ENCODE measurements around the gene RPP25.

Gene RPP25

DNA sequence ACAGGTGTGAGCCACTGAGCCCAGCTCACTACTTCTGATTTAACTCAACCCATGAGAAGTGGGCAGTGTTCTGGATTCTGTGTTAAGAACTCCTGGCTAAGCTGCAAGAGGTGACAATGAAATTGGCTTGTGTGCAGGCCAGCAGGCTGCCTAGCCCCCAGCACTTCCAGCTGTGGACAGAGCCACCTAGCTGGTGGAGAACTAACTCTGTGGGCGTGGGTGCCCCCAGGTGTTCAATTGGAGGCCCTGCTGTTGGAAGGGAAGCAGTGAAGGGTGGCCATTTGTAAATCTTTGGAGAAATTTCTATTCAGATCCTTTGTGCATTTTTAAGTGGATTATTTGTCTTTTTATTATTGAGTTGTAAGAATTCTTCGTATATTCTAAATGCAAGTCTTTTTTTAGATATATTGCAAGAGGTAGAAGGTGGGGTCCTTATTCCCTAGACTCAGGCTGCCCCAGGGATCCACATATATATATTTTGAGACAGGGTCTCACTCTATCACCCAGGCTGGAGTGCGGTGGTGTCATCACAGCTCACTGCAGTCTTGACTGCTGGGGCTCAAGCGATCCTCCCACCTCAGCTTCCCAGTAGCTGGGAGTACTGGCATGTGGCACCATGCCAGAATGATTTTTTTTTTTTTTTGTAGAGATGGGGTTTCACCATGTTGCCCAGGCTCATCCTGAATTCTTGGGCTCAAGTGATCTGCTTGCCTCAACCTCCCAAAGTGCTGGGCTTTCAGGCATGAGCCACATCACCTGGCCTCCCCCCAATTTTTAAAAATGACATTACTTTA, 31.6 kb upstream of the RPP25 start:
- Mint-ChIP-seq H3K9me3 (no peaks in the 10 kb centered on the region), H3K27ac (ENCODE audit: low read depth) (no peak overlapping the region), H3K4me3 (no peak overlapping the region), H3K4me1 (no peaks in the 10 kb centered on the region), H3K27me3 (peaks cover 46% of the 10 kb centered on the region), H3K36me3 (ENCODE audit: insufficient read depth) (peaks cover 3% of the 10 kb centered on the region)
- ATAC-seq (replicated peaks; ENCODE audit: extremely low read depth, poor library complexity, severe bottlenecking), result no peak
- DNase-seq (ENCODE audit: low spot score in 2 of 2), result no peak

DNA sequence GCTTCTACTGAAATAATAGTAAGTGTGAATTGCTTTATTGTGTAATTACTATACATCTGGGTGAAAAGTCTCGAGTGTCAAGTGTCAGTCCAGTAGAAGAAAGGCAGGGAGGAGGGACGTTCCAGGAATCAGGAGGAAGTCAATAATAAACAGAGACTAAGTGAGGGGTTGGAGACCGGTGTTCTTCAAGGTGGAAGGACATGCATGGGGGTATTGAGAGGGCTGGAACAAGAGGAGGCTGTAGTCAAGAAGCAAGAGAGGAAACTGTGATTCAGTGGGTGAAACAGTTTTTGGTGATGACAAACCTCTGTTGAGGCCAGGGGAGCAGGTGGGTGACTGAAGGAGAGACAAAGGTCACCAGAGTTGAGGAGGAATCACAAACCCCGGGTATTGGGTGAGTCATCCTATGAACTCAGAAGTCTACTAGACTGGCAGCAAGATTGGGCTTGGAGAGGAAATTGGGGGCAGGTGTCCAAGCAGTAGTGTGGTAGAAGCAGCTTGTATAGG, 27.2 kb upstream of the RPP25 start:
- Mint-ChIP-seq H3K9me3 (no peaks in the 10 kb centered on the region), H3K4me3 (no peak overlapping the region)
- no peak for DNase-seq (ENCODE audit: low spot score in 2 of 2)

DNA sequence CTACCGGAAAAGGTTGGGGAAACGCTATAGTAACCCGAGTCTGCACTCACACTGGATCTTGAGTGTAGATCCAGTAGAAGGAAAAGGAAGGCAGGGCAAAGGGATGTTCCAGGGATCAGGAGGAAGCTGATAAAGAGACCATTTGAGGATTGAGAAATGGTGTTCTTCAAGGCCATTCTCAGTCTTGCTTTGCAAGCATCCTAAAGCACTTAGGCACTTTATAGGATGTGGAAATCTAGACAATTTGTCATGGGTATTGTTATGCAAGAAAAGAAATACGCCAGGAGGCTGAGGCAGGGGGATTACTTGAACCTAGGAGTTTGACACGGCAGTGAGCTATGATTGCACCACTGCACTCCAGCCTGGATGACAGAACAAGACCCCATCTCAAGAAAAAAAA, 25.6 kb upstream of the RPP25 start:
- Mint-ChIP-seq H3K4me3 (no peak overlapping the region), H3K27me3 (peaks cover 46% of the 10 kb centered on the region), H3K27ac (ENCODE audit: low read depth) (no peak overlapping the region), H3K36me3 (ENCODE audit: insufficient read depth) (no peaks in the 10 kb centered on the region), H3K4me1 (no peaks in the 10 kb centered on the region), H3K9me3 (no peaks in the 10 kb centered on the region)
- no peak for ATAC-seq (replicated peaks; ENCODE audit: extremely low read depth, poor library complexity, severe bottlenecking)
- DNase-seq (ENCODE audit: low spot score in 2 of 2), result no peak

More for the DNA sequence above, 27.2 kb upstream of the RPP25 start:
- Mint-ChIP-seq H3K36me3 (ENCODE audit: insufficient read depth) (no peaks in the 10 kb centered on the region), H3K27ac (ENCODE audit: low read depth) (no peak overlapping the region), H3K4me1 (no peaks in the 10 kb centered on the region), H3K27me3 (peaks cover 50% of the 10 kb centered on the region)
- no peak for ATAC-seq (replicated peaks; ENCODE audit: extremely low read depth, poor library complexity, severe bottlenecking)

DNA sequence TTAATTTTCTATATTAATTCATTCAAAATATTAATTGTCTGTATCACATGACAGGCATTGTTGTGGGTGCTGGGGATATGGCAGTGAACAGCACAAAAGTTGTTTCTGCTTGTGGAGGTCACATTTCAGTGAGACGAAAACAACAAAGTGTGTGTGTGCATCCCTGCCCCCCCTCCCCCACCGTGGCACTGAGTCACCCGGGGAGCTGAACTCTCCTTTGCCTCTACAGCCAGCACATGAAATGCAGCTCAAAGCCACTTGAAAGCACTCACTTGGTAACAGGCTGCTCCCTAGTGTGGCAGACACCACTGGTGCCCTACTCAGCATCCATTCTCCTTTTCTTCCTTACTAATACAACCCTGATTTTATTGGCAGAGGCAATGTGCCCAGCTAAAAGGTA, 21.9 kb upstream of the RPP25 start:
- Mint-ChIP-seq H3K9me3 (no peaks in the 10 kb centered on the region), H3K36me3 (ENCODE audit: insufficient read depth) (no peaks in the 10 kb centered on the region), H3K4me1 (no peaks in the 10 kb centered on the region), H3K27me3 (peaks cover 25% of the 10 kb centered on the region), H3K4me3 (no peak overlapping the region), H3K27ac (ENCODE audit: low read depth) (no peak overlapping the region)
- no peak for ATAC-seq (replicated peaks; ENCODE audit: extremely low read depth, poor library complexity, severe bottlenecking)
- DNase-seq (ENCODE audit: low spot score in 2 of 2), result no peak

DNA sequence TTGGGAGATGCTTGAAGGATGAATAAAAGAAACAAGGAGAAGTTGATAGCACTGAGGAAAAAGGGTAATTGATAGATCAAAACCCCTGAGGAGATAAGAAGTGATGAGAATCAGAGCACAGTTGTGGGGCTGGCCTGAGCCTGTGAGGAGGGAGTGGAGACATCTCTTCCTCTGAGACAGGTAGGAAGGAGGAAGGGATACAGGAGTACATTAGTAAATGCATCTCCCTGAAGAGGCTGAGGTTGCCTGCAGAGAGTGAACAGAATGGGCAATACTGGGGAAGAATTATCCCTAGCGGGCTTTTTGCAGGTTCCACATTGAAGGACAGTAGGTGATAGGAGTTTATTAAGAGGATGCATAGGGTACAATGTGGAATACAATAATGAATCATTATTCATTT, 21.5 kb upstream of the RPP25 start:
- H3K36me3 Mint-ChIP-seq (ENCODE audit: insufficient read depth), result no peaks in the 10 kb centered on the region
- H3K9me3 Mint-ChIP-seq, result no peaks in the 10 kb centered on the region
- DNase-seq (ENCODE audit: low spot score in 2 of 2) (no peak), ATAC-seq (replicated peaks; ENCODE audit: extremely low read depth, poor library complexity, severe bottlenecking) (no peak)
- H3K4me1 Mint-ChIP-seq, result no peaks in the 10 kb centered on the region
- H3K27ac Mint-ChIP-seq (ENCODE audit: low read depth), result no peak overlapping the region
- peaks cover 26% of the 10 kb centered on the region for H3K27me3 Mint-ChIP-seq
- no peak overlapping the region for H3K4me3 Mint-ChIP-seq

DNA sequence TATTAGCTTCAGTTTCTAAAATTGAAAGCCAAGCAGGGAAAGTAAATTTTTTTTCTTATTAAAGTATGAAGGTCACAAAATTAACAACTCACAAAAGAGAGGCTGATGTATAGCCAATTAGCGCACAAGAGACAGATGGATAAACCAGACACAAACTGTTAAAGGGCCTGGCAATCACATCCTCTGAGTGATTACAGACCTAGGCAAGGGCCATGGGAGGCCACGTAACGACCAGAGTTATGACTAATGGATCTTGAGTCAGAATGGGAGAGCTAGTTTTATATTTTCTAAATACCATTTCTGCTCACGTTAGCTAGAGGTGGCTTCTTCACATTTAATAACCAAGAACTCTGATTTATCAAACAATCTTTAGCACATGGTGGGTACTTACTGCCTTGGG, 21.0 kb upstream of the RPP25 start:
- DNase-seq (ENCODE audit: low spot score in 2 of 2) (no peak), ATAC-seq (replicated peaks; ENCODE audit: extremely low read depth, poor library complexity, severe bottlenecking) (no peak)
- Mint-ChIP-seq H3K9me3 (no peaks in the 10 kb centered on the region), H3K4me1 (no peaks in the 10 kb centered on the region), H3K27ac (ENCODE audit: low read depth) (no peak overlapping the region), H3K36me3 (ENCODE audit: insufficient read depth) (no peaks in the 10 kb centered on the region), H3K27me3 (peaks cover 30% of the 10 kb centered on the region), H3K4me3 (no peak overlapping the region)

DNA sequence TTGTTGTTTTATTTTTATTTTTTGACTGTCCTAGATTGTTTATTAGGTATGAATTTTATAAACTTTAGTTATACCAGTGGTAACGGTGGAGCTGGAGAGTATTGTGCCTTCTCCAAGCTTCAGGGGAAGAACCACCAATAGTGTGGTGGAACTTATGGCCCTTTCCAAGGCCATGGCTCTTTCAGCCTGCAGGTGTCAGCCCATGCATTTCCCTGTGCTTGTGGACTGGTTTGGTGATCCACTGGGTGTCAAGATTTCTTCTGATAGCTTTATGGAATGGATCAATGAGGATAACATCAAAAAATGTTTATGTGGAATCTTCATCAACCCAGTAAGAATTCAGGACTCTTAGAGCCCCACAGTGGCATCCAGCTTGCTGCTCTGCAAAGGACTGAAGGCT, 19.6 kb upstream of the RPP25 start:
- ATAC-seq (replicated peaks; ENCODE audit: extremely low read depth, poor library complexity, severe bottlenecking), result no peak
- Mint-ChIP-seq H3K36me3 (ENCODE audit: insufficient read depth) (no peaks in the 10 kb centered on the region), H3K27me3 (peaks cover 31% of the 10 kb centered on the region), H3K4me3 (no peak overlapping the region), H3K4me1 (no peaks in the 10 kb centered on the region), H3K9me3 (no peaks in the 10 kb centered on the region), H3K27ac (ENCODE audit: low read depth) (no peak overlapping the region)
- no peak for DNase-seq (ENCODE audit: low spot score in 2 of 2)

DNA sequence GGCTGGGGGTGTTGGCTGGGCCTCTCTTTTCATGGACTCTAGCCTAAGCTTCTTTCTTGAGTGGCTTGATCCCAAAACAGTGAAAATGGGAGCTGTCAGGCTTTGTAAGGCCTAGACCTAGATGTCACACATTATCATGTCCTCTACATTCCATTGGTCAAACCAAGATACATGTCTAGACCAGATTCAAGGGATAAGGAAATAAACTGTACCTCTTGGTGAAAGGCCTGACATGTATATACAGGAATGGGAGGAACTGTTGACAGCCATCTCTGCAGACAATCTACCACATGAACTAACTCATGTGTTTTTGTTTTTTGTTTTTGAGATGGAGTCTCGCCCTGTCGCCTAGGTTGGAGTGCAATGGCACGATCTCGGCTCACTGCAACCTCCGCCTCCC, 11.1 kb upstream of the RPP25 start:
- Mint-ChIP-seq H3K4me3 (no peak overlapping the region), H3K36me3 (ENCODE audit: insufficient read depth) (no peaks in the 10 kb centered on the region), H3K4me1 (no peaks in the 10 kb centered on the region), H3K27me3 (peaks cover 3% of the 10 kb centered on the region), H3K9me3 (no peaks in the 10 kb centered on the region), H3K27ac (ENCODE audit: low read depth) (no peak overlapping the region)
- no peak for DNase-seq (ENCODE audit: low spot score in 2 of 2)
- no peak for ATAC-seq (replicated peaks; ENCODE audit: extremely low read depth, poor library complexity, severe bottlenecking)

DNA sequence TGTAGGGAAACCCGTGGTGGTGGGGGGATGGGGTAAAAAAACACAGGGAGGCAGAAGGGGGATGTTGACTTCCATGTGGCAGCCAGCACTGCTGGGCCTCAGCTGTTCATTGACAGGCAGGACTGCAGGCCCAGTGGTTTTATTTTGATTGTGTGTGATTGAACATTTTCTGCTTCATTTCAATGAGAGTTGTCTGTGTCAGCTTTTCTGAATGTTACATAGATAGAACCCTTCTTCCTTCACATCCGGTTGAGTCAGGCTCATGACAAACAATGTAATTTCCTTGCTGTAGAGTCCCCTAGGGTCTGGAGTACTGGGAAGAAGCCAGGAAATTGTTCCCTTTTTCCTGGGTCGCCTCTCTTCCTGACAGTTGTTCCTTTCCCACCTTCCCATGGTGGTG, 8.2 kb upstream of the RPP25 start:
- Mint-ChIP-seq H3K36me3 (ENCODE audit: insufficient read depth) (peaks cover 2% of the 10 kb centered on the region), H3K27ac (ENCODE audit: low read depth) (no peak overlapping the region), H3K4me3 (no peak overlapping the region), H3K9me3 (no peaks in the 10 kb centered on the region), H3K4me1 (no peaks in the 10 kb centered on the region), H3K27me3 (peaks cover 18% of the 10 kb centered on the region)
- ATAC-seq (replicated peaks; ENCODE audit: extremely low read depth, poor library complexity, severe bottlenecking), result no peak
- no peak for DNase-seq (ENCODE audit: low spot score in 2 of 2)

DNA sequence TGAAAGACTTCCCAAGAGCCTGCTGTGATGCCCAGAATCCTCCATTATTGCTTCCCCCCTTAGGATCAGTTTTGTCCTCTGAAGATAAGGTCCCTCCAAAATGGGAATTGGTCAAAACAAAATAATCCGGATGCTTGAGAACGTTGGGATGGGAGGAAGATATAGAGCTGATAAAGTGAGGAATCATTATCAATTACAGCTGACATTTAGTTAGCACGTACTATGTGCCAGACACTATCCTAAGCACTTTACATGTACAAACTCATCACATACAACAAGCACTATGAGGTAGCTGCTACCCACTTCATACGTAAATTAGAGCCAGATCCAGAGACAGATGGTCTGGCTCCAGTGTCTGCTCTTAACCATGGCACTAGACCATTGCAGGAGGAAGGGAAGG, 6.6 kb upstream of the RPP25 start:
- no peak overlapping the region for H3K4me3 Mint-ChIP-seq
- ATAC-seq (replicated peaks; ENCODE audit: extremely low read depth, poor library complexity, severe bottlenecking), result no peak
- H3K4me1 Mint-ChIP-seq, result peaks cover 7% of the 10 kb centered on the region
- peaks cover 34% of the 10 kb centered on the region for H3K27me3 Mint-ChIP-seq
- no peak for DNase-seq (ENCODE audit: low spot score in 2 of 2)
- H3K27ac Mint-ChIP-seq (ENCODE audit: low read depth), result no peak overlapping the region
- H3K9me3 Mint-ChIP-seq, result no peaks in the 10 kb centered on the region
- peaks cover 4% of the 10 kb centered on the region for H3K36me3 Mint-ChIP-seq (ENCODE audit: insufficient read depth)

DNA sequence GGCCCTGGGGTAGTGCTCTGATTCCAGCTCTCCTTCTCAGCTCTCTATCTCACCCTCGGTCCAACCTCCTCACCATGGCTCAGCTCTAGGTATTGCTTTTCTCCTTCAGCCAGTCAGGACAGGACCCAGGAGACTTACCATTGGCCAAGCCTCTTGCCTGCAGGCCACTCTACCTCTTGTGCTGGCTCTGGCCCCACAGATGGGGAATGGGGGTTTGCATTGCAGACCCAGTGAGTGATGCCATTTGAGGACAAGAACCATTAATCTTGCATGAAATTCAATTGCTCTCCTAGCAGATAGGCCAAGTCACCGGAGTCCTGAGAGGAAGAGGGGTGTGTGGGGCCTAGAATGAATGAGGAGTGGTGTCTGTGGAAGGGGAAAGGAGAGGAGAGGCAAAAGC, 6.1 kb upstream of the RPP25 start:
- Mint-ChIP-seq H3K4me1 (peaks cover 12% of the 10 kb centered on the region), H3K9me3 (no peaks in the 10 kb centered on the region), H3K27me3 (peaks cover 40% of the 10 kb centered on the region), H3K36me3 (ENCODE audit: insufficient read depth) (peaks cover 4% of the 10 kb centered on the region), H3K4me3 (no peak overlapping the region), H3K27ac (ENCODE audit: low read depth) (no peak overlapping the region)
- DNase-seq (ENCODE audit: low spot score in 2 of 2), result no peak
- ATAC-seq (replicated peaks; ENCODE audit: extremely low read depth, poor library complexity, severe bottlenecking), result no peak

DNA sequence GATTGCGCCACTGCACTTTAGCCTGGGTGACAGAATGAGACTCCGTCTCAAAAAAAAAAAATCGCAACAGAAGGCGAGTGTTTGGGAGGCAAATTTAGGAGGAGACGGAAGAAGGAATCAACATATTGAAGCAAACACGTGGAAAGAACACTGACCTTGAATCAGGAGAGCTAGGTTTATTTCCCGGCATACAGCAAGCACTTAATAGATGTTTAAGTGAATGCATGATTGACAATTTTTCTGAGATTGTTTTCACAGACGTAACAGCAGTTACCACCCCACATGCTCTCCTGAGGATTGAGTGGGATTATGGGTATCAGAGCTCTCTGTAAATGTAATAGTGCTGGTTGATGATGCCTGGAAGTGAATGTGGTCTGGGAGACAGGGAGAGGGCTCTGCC, 5.6 kb upstream of the RPP25 start:
- DNase-seq (ENCODE audit: low spot score in 2 of 2) (no peak), ATAC-seq (replicated peaks; ENCODE audit: extremely low read depth, poor library complexity, severe bottlenecking) (no peak)
- H3K27ac Mint-ChIP-seq (ENCODE audit: low read depth), result no peak overlapping the region
- H3K36me3 Mint-ChIP-seq (ENCODE audit: insufficient read depth), result peaks cover 4% of the 10 kb centered on the region
- peaks cover 12% of the 10 kb centered on the region for H3K4me1 Mint-ChIP-seq
- H3K9me3 Mint-ChIP-seq, result no peaks in the 10 kb centered on the region
- H3K4me3 Mint-ChIP-seq, result no peak overlapping the region
- H3K27me3 Mint-ChIP-seq, result peaks cover 44% of the 10 kb centered on the region

DNA sequence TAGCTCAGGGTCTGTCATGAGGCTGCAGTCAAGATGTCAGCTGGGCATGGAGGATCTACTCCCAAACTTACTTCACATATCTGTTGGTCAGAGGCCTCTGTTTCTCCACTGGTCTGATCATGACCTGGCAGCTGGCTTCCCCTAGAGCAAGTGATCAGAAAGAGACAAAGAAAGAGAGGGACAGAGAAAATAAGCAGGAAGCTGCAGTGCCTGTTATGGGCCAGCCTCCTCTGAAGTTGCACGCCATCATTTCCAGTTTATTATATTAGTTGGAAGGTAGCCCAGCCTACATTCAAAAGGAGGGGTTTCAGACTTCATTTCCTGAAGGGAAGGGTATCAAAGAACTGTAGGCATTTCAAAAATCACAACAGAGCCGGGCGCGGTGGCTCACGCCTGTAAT, 5.0 kb upstream of the RPP25 start:
- DNase-seq (ENCODE audit: low spot score in 2 of 2) (no peak), ATAC-seq (replicated peaks; ENCODE audit: extremely low read depth, poor library complexity, severe bottlenecking) (no peak)
- Mint-ChIP-seq H3K4me1 (peaks cover 12% of the 10 kb centered on the region), H3K27ac (ENCODE audit: low read depth) (no peak overlapping the region), H3K27me3 (peaks cover 45% of the 10 kb centered on the region), H3K4me3 (no peak overlapping the region), H3K9me3 (no peaks in the 10 kb centered on the region), H3K36me3 (ENCODE audit: insufficient read depth) (peaks cover 4% of the 10 kb centered on the region)
